Measurements from ENCODE around the gene DCLK1. TPM values are rescaled to one million over a fixed set of nuclear protein-coding genes. Genes with fewer than 3 reads are reported as not detected.

DCLK1 gene
- total RNA-seq, 1 donor from 2014 or later = 1.5 TPM

GRCh38 chr13:35856721-35857364, 274.3 kb downstream of the DCLK1 start:
- ATAC-seq = no peak

GRCh38 chr13:35856084-35856483, 275.1 kb downstream of the DCLK1 start:
- no peak for ATAC-seq

- peak; percentile 81 for ATAC-seq
Measured at GRCh38 chr13:35855531-35856019, 275.6 kb downstream of the DCLK1 start.

- ATAC-seq = no peak
Measured at GRCh38 chr13:35854286-35854685, 276.9 kb downstream of the DCLK1 start.

GRCh38 chr13:35851881-35852280, 279.3 kb downstream of the DCLK1 start:
- no peak for ATAC-seq

GRCh38 chr13:35851356-35851755, 279.8 kb downstream of the DCLK1 start:
- ATAC-seq = no peak

- no peak for ATAC-seq
Measured at GRCh38 chr13:35850569-35850968, 280.6 kb downstream of the DCLK1 start.

- no peak for ATAC-seq
Measured at GRCh38 chr13:35849256-35849644, 281.9 kb downstream of the DCLK1 start.

GRCh38 chr13:35848336-35849255, 282.6 kb downstream of the DCLK1 start:
- no peak for ATAC-seq

- ATAC-seq = no peak
Measured at GRCh38 chr13:35843272-35843671, 287.9 kb downstream of the DCLK1 start.

- ATAC-seq = no peak
Measured at GRCh38 chr13:35841060-35841521, 290.1 kb downstream of the DCLK1 start.

- no peak for ATAC-seq
Measured at GRCh38 chr13:35839806-35840205, 291.4 kb downstream of the DCLK1 start.

GRCh38 chr13:35838356-35838755, 292.8 kb downstream of the DCLK1 start:
- no peak for ATAC-seq

- ATAC-seq = no peak
Measured at GRCh38 chr13:35836446-35836845, 294.7 kb downstream of the DCLK1 start.

- no peak for ATAC-seq
Measured at GRCh38 chr13:35835989-35836388, 295.2 kb downstream of the DCLK1 start.

GRCh38 chr13:35833608-35834275, 297.4 kb downstream of the DCLK1 start:
- ATAC-seq = no peak

- no peak for ATAC-seq
Measured at GRCh38 chr13:35833031-35833430, 298.2 kb downstream of the DCLK1 start.

GRCh38 chr13:35832551-35832950, 298.6 kb downstream of the DCLK1 start:
- no peak for ATAC-seq

GRCh38 chr13:35830850-35831450, 300.2 kb downstream of the DCLK1 start:
- ATAC-seq = no peak

GRCh38 chr13:35826626-35827254, 304.4 kb downstream of the DCLK1 start:
- ATAC-seq = no peak

- no peak for ATAC-seq
Measured at GRCh38 chr13:35824825-35825224, 306.4 kb downstream of the DCLK1 start.

- ATAC-seq = no peak
Measured at GRCh38 chr13:35824395-35824794, 306.8 kb downstream of the DCLK1 start.

Data from esophagus mucosa (tissue), 1 donor.